ENCODE results near the gene POU4F3. TPM values are rescaled to one million over a fixed set of nuclear protein-coding genes. Genes with fewer than 3 reads are reported as not detected.

POU4F3 gene, protein sequence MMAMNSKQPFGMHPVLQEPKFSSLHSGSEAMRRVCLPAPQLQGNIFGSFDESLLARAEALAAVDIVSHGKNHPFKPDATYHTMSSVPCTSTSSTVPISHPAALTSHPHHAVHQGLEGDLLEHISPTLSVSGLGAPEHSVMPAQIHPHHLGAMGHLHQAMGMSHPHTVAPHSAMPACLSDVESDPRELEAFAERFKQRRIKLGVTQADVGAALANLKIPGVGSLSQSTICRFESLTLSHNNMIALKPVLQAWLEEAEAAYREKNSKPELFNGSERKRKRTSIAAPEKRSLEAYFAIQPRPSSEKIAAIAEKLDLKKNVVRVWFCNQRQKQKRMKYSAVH
- total RNA-seq (2012; rRNA removed): not detected in 2 replicates
- 0.02 and 0.06 TPM in 2 replicates for polyA plus RNA-seq (2012; rRNA removed)
- polyA plus RNA-seq (2012; cell fraction: cytosol; rRNA removed): 0.02 TPM in 1 of 2 replicates, not detected in the other
- 0.09 and 0.14 TPM in 2 replicates for polyA plus RNA-seq (2012; cell fraction: nucleus; rRNA removed; ENCODE audit: low replicate concordance)
- Bru-seq, nascent RNA: not detected
- BruChase-seq, experiment 1, labeled RNA remaining after a 6-hour chase: percentile 15 among the genes with signal in this experiment
- BruChase-seq, experiment 2, labeled RNA remaining after a 2-hour chase: percentile 12 among the genes with signal in this experiment
- long read RNA-seq: 0 reads

- no peaks in the 10 kb centered on the region for H3K36me3 ChIP-seq (ENCODE audit: control insufficient read depth, insufficient read depth, low read length)
- H3K18ac ChIP-seq (ENCODE audit: low read depth, low read length): no peak within 1 kb of the TSS
- 4% methylated on average over 46 of the region's 70 CpGs; no CpG with 5 or more reads in 1 of the 2 experiments for WGBS, 2 experiments (ENCODE audit: extremely low coverage in 2 of 2, insufficient read length in 1 of 2)
- in situ Hi-C loops (cut with MboI; ENCODE audit: low sequenced_read_pairs) (no loop called here), intact Hi-C loops (cut with micrococcal nuclease) (no loop called here), dilution Hi-C loops (cut with HindIII; ENCODE audit: low sequenced_read_pairs, unreplicated experiment) (no loop called here)
- H2BK20ac ChIP-seq (ENCODE audit: low read depth, low read length): no peak within 1 kb of the TSS
- no peak within 1 kb of the TSS for H3K9ac ChIP-seq (ENCODE audit: low read depth, low read length)
- H3K4ac ChIP-seq (ENCODE audit: low read depth, low read length): no peak within 1 kb of the TSS
- ATAC-seq (ENCODE audit: low read depth) (no peak), DNase-seq (no peak)
- no peak within 1 kb of the TSS for H2AK5ac ChIP-seq (ENCODE audit: low read depth, low read length)
- POLR2A ChIA-PET (ENCODE audit: unreplicated experiment): no interaction called here
- H3K9me3 ChIP-seq (ENCODE audit: control insufficient read depth, insufficient read depth, low read length): no peaks in the 10 kb centered on the region
- CTCF ChIA-PET: no interaction called here
- no peak within 1 kb of the TSS for H4K5ac ChIP-seq (ENCODE audit: low read depth, low read length)
- no peak within 1 kb of the TSS for H2BK15ac ChIP-seq (ENCODE audit: low read depth, low read length)
- no peak within 1 kb of the TSS for H4K91ac ChIP-seq (ENCODE audit: insufficient read depth, low read depth, low read length)
- no peak within 1 kb of the TSS for H3K56ac ChIP-seq (ENCODE audit: extremely low read depth, insufficient read depth, low read length)
- H3K4me3 ChIP-seq (ENCODE audit: insufficient read depth, low read depth, low read length): no peak within 1 kb of the TSS
- no peak for TF ChIP-seq MXI1 (IDR thresholded peaks at IDR 0.05; ENCODE audit: borderline replicate concordance, low read depth, low read length)
- H3K4me1 ChIP-seq (ENCODE audit: control insufficient read depth, insufficient read depth, low read length): no peaks in the 10 kb centered on the region
- H3K4me2 ChIP-seq (ENCODE audit: low read depth, low read length): no peak within 1 kb of the TSS
- H3K9me1 ChIP-seq (ENCODE audit: insufficient read depth, low read length): no peaks in the 10 kb centered on the region
- BruUV-seq (replicated peaks): no TSS peak
- H3K23ac ChIP-seq (ENCODE audit: low read depth, low read length): no peak within 1 kb of the TSS
- H2BK5ac ChIP-seq (ENCODE audit: low read depth, low read length, poor library complexity, severe bottlenecking): no peak within 1 kb of the TSS
- H2BK120ac ChIP-seq (ENCODE audit: low read depth, low read length): no peak within 1 kb of the TSS
- H4K8ac ChIP-seq (ENCODE audit: low read depth in 2 of 2, low read length in 2 of 2): no peak within 1 kb of the TSS
- peaks cover 87% of the 10 kb centered on the region for H3K27me3 ChIP-seq (ENCODE audit: control insufficient read depth, insufficient read depth, low read length)
- no peak within 1 kb of the TSS for H2AK9ac ChIP-seq (replicated peaks; ENCODE audit: low read depth, low read length, poor library complexity)
- no peaks in the 10 kb centered on the region for H4K20me1 ChIP-seq (ENCODE audit: insufficient read depth, low read length)
- H3K27ac ChIP-seq (ENCODE audit: insufficient read depth, low read length): no peak within 1 kb of the TSS
- no peak within 1 kb of the TSS for H2AFZ ChIP-seq (replicated peaks; ENCODE audit: low read length, poor library complexity)
- no peaks in the 10 kb centered on the region for H3K79me1 ChIP-seq (ENCODE audit: low read depth in 1 of 2, low read length in 2 of 2)
- H3K14ac ChIP-seq (replicated peaks; ENCODE audit: low read depth, low read length): no peak within 1 kb of the TSS
Observed at GRCh38 chr5:146338774-146339714, at the start of gene POU4F3. TSS of gene POU4F3 (plus strand) at chr5:146338839. CDS start at chr5:146339113, 274 bp downstream.

Measured in IMR-90 (cell line).